Hepatocyte (in vitro differentiated cells): Measurements from ENCODE around the gene NPAS3. TPM values are rescaled to one million over a fixed set of nuclear protein-coding genes. Genes with fewer than 3 reads are reported as not detected.
A peak's percentile ranks its signal among the peaks of the same experiment; 100 is the strongest.

Experiments
- DNase-seq: peaks from one replicate; pipeline ENCODE4 v3.0.0-alpha.2; 2016; ENCODE audit warnings: low spot score
- H2AFZ ChIP-seq: fragments of 200-600 bp; sonication (generic); 2 replicates; pipeline ENCODE4 v1.6.0; 2016; ENCODE audit warnings: antibody characterized with exemption, mild to moderate bottlenecking
- H3K27ac ChIP-seq: fragments of 200-600 bp; sonication (generic); 2 replicates; pipeline ENCODE4 v1.5.1; 2016; ENCODE audit warnings: mild to moderate bottlenecking
- H3K27me3 ChIP-seq: fragments of 200-600 bp; sonication (generic); 2 replicates; pipeline ENCODE4 v1.6.1; 2016
- H3K36me3 ChIP-seq: fragments of 200-600 bp; sonication (generic); replicated peaks from 2 replicates; pipeline ENCODE4 v1.5.1; 2016; ENCODE audit warnings: low read depth; ENCODE audit not compliant: insufficient read depth
- H3K4me1 ChIP-seq: fragments of 200-600 bp; sonication (generic); 2 replicates; pipeline ENCODE4 v1.5.1; 2016; ENCODE audit warnings: mild to moderate bottlenecking, moderate library complexity; ENCODE audit not compliant: insufficient read depth
- H3K4me2 ChIP-seq: fragments of 200-600 bp; sonication (generic); 2 replicates; pipeline ENCODE4 v1.6.0; 2016
- H3K4me3 ChIP-seq: fragments of 200-600 bp; sonication (generic); 2 replicates; pipeline ENCODE4 v1.5.1; 2016; ENCODE audit warnings: mild to moderate bottlenecking
- H3K79me2 ChIP-seq: fragments of 200-600 bp; sonication (generic); 2 replicates; pipeline ENCODE4 v1.6.0; 2017; ENCODE audit warnings: mild to moderate bottlenecking
- H3K9me2 ChIP-seq: fragments of 200-600 bp; sonication (generic); replicated peaks from 2 replicates; pipeline ENCODE4 v1.6.0; 2017; ENCODE audit warnings: mild to moderate bottlenecking; ENCODE audit not compliant: insufficient read depth
- H3K9me3 ChIP-seq: fragments of 200-600 bp; sonication (generic); 2 replicates; pipeline ENCODE4 v1.5.1; 2016; ENCODE audit warnings: low read depth, mild to moderate bottlenecking
- H4K20me1 ChIP-seq: fragments of 200-600 bp; sonication (generic); 2 replicates; pipeline ENCODE4 v1.6.0; 2016; ENCODE audit warnings: mild to moderate bottlenecking; ENCODE audit not compliant: insufficient read depth, poor library complexity, severe bottlenecking
- CTCF ChIP-seq: fragments of 200-600 bp; sonication (generic); IDR thresholded peaks from 2 replicates; pipeline ENCODE4 v1.5.1; 2016; ENCODE audit warnings: antibody characterized with exemption, mild to moderate bottlenecking; ENCODE audit not compliant: poor library complexity
- EZH2 ChIP-seq: fragments of 200-600 bp; sonication (generic); IDR thresholded peaks from 2 replicates; pipeline ENCODE4 v1.6.1; 2016; ENCODE audit warnings: antibody characterized with exemption, mild to moderate bottlenecking, borderline replicate concordance
- EZH2phosphoT487 ChIP-seq: fragments of 200-600 bp; sonication (generic); IDR thresholded peaks from one replicate; pipeline ENCODE4 v1.6.1; 2018; ENCODE audit warnings: antibody characterized with exemption, mild to moderate bottlenecking, low read depth, moderate library complexity; ENCODE audit not compliant: unreplicated experiment, severe bottlenecking
- WGBS: methylation state at CpG from one replicate; pipeline ENCODE4 v1.1.6; 2016; ENCODE audit warnings: low lambda C conversion rate; ENCODE audit errors: missing lambda C conversion rate; 5-methylcytosine and 5-hydroxymethylcytosine counted together
- polyA plus RNA-seq: library from polyadenylated mRNA; unstranded; fragments of >200 nt; fragmentation: Nextera tagmentation; extraction: Ambion mirVana; gene quantifications from 2 replicates; pipeline ENCODE4 v1.2.1, GENCODE V29; 2016
- total RNA-seq: library from RNA; depleted of rRNA; stranded (reverse); fragments of >200 nt; gene quantifications from 2 replicates; pipeline ENCODE4 v1.2.3, GENCODE V29; 2014

NPAS3 gene
- total and polyA plus RNA-seq, 2 experiments from 2014 or later: 0.11 to 1.1 TPM

GRCh38 chr14:33057585-33057984 lies 118.9 kb downstream of the NPAS3 start:
- Histone ChIP-seq H3K4me1 (no peaks in the 10 kb centered on the region), H3K36me3 (no peaks in the 10 kb centered on the region), H4K20me1 (no peaks in the 10 kb centered on the region), H2AFZ (no peak overlapping the region), H3K27ac (no peak overlapping the region), H3K9me3 (no peaks in the 10 kb centered on the region), H3K4me3 (no peak overlapping the region), H3K9me2 (no peaks in the 10 kb centered on the region), H3K4me2 (no peak overlapping the region), H3K79me2 (no peaks in the 10 kb centered on the region), H3K27me3 (no peaks in the 10 kb centered on the region)
- WGBS: 81% methylated on average over 4 of the region's 4 CpGs
- DNase-seq: no peak
- TF ChIP-seq CTCF (no peak), EZH2 (no peak), EZH2phosphoT487 (no peak)

- H2AFZ ChIP-seq: no peak overlapping the region
- H3K9me2 ChIP-seq: no peaks in the 10 kb centered on the region
- TF ChIP-seq EZH2phosphoT487: no peak
- TF ChIP-seq EZH2: no peak
- TF ChIP-seq CTCF: no peak
- no peak overlapping the region for H3K27ac ChIP-seq
- no peak overlapping the region for H3K4me2 ChIP-seq
- DNase-seq: no peak
- H3K27me3 ChIP-seq: no peaks in the 10 kb centered on the region
- H3K9me3 ChIP-seq: no peaks in the 10 kb centered on the region
- no peak overlapping the region for H3K4me3 ChIP-seq
- H3K36me3 ChIP-seq: no peaks in the 10 kb centered on the region
- H4K20me1 ChIP-seq: no peaks in the 10 kb centered on the region
- H3K4me1 ChIP-seq: peaks cover 3% of the 10 kb centered on the region
- WGBS: 72% methylated on average over 6 of the region's 6 CpGs
- H3K79me2 ChIP-seq: no peaks in the 10 kb centered on the region
These were observed 123.1 kb downstream of the NPAS3 start for GRCh38 chr14:33061667-33062325.

DNA sequence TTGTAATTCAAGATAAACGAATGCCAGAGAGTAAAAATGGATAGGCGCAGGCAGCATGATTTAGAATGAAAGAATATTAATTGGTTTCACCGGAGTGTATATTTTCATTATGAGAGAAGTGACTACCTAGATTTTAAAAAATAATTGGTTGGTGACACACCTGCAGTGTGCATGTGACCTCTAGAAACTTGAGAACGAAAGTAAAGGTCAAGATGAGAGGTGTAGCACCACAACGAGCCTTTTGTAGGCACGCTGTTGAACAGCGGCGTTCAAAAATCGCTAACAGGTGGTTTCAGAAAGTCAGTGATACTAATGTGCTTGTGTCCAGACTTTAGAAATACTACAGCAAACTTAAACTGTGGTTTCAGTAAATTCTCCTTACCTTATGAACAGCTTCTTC lies 123.8 kb downstream of the NPAS3 start:
- H3K27me3 ChIP-seq: no peaks in the 10 kb centered on the region
- H3K9me3 ChIP-seq: no peaks in the 10 kb centered on the region
- H3K79me2 ChIP-seq: no peaks in the 10 kb centered on the region
- H3K4me2 ChIP-seq: peak overlapping the region; percentile 25
- H3K4me1 ChIP-seq: peaks cover 3% of the 10 kb centered on the region
- WGBS: 61% methylated on average over 9 of the region's 9 CpGs
- no peaks in the 10 kb centered on the region for H3K9me2 ChIP-seq
- TF ChIP-seq EZH2phosphoT487 (no peak), CTCF (no peak), EZH2 (no peak)
- H2AFZ ChIP-seq: no peak overlapping the region
- H3K27ac ChIP-seq: no peak overlapping the region
- H3K4me3 ChIP-seq: no peak overlapping the region
- no peaks in the 10 kb centered on the region for H4K20me1 ChIP-seq
- H3K36me3 ChIP-seq: no peaks in the 10 kb centered on the region
- DNase-seq: no peak
